Neural cell (in vitro differentiated cells): ENCODE results near the gene NUF2.

Experiments
- CTCF ChIP-seq: fragments of 450-650 bp; IDR thresholded peaks from 2 replicates; pipeline ENCODE4 v1.5.1; 2014; ENCODE audit warnings: antibody characterized with exemption, mild to moderate bottlenecking, moderate library complexity; ENCODE audit not compliant: poor library complexity, severe bottlenecking
- EP300 ChIP-seq: fragments of 450-650 bp; conservative IDR thresholded peaks from 2 replicates; pipeline ENCODE4 v1.6.1; 2014; ENCODE audit warnings: antibody characterized with exemption, mild to moderate bottlenecking, moderate library complexity; ENCODE audit not compliant: poor library complexity, severe bottlenecking
- EZH2 ChIP-seq: fragments of 200-600, 300-800 bp; shearing (Covaris generic), sonication (generic); IDR thresholded peaks from 2 replicates; pipeline ENCODE4 v1.6.1; 2014; ENCODE audit warnings: antibody characterized with exemption, low read length, borderline replicate concordance, mild to moderate bottlenecking; ENCODE audit not compliant: insufficient read depth, poor library complexity, severe bottlenecking
- POLR2AphosphoS5 ChIP-seq: IDR thresholded peaks from 2 replicates; pipeline ENCODE4 v1.6.1; 2012
- RAD21 ChIP-seq: fragments of 450-650 bp; conservative IDR thresholded peaks from 2 replicates; pipeline ENCODE4 v1.6.1; 2014; ENCODE audit warnings: antibody characterized with exemption, mild to moderate bottlenecking, moderate library complexity
- REST ChIP-seq: IDR thresholded peaks from 2 replicates; pipeline ENCODE4 v1.6.1; 2012; ENCODE audit warnings: borderline replicate concordance
- SMC3 ChIP-seq: fragments of 450-650 bp; conservative IDR thresholded peaks from 2 replicates; pipeline ENCODE4 v1.6.1; 2014; ENCODE audit warnings: antibody characterized with exemption, mild to moderate bottlenecking, moderate library complexity; ENCODE audit not compliant: poor library complexity
- TAF1 ChIP-seq: IDR thresholded peaks from 2 replicates; pipeline ENCODE4 v1.6.1; 2012; ENCODE audit warnings: low read depth

GRCh38 chr1:163308811-163309210, 12.9 kb upstream of the NUF2 start:
- TF ChIP-seq CTCF (no peak), EZH2 (no peak), REST (no peak), POLR2AphosphoS5 (no peak), RAD21 (no peak), EP300 (no peak), TAF1 (no peak), SMC3 (no peak)
